C4-2B (cell line): ENCODE results near the gene MGRN1.

ENCODE experiments used
- CTCF ChIP-seq: fragments of 450-650 bp; conservative IDR thresholded peaks from 2 replicates; pipeline ENCODE4 v1.5.1; 2017; ENCODE audit warnings: mild to moderate bottlenecking
- ZFX ChIP-seq: fragments of 450-650 bp; IDR thresholded peaks from 2 replicates; pipeline ENCODE4 v1.6.1; 2017

- TF ChIP-seq CTCF (no peak), ZFX (no peak)
These were observed 49.5 kb upstream of the MGRN1 start for GRCh38 chr16:4574919-4575705.
